ENCODE data around the gene CAPZB.

The CAPZB gene

DNA sequence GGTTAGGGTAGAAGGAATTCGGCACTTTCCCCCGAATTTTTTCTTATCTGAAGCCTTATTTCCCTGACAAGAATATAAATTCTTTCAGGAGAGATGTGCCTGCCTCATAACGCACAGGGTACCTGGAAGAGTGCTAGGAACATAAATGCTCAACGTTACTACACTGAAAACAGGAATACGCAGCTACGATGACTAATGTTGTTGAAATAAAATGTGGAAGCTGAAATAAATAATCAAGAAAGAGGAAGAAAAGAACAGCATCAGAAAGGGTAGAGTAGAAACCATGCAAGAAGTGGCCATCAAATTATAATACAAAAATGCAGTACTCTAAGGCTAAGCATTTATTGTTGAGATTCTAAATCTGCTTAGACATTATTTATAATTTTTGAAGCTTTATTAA lies 139.3 kb downstream of the CAPZB start:
- no peak for DNase-seq (ENCODE audit: low read depth)
- TF ChIP-seq CTCF (IDR thresholded peaks at IDR 0.05; ENCODE audit: low read length, missing control alignments): no peak
- no peak overlapping the region for H3K4me3 ChIP-seq (replicated peaks; ENCODE audit: low read depth, low read length)

DNA sequence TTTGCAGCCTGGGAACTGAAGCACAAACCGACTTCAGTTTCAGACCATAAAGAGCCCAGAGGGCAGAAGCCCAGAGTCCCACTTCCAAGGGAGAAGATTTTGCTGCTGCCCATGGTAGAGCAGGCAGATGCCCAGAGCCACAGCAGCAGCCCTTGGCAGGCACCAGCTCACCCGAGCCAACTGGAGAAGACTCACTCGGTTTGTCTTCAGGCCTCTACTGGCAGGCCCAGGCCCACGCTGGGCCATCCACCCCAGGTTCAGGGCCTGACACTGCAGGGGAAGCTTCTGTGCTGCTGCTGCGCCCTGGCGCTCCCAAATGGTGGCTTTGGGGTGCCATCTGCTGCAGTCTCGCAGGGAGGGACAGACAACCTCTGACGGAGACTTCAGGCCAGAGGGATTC lies 139.9 kb downstream of the CAPZB start:
- no peak overlapping the region for H3K4me3 ChIP-seq (replicated peaks; ENCODE audit: low read depth, low read length)
- TF ChIP-seq CTCF (IDR thresholded peaks at IDR 0.05; ENCODE audit: low read length, missing control alignments): no peak

DNA sequence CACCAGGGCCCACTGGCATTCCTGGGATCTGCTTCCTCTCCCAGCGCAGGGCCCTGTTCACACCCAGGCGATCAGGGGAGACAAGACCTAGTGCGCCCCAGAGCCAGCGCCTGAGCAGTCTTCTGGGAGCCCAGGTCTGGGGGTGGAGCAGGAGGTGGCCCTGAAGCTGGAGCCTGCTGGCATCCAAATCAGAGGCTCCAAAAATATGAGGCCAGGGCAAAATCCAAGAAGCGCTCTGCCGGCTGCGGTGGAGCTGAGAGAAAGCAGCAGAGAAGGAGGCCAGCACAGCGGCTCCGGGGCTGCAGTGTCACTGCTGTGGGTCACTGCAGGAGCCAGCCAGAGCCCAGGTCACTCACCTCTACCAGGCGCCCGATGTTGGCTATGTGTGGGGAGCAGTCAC lies 140.5 kb downstream of the CAPZB start:
- no peak for DNase-seq (ENCODE audit: low read depth)
- TF ChIP-seq CTCF (IDR thresholded peaks at IDR 0.05; ENCODE audit: low read length, missing control alignments): no peak
- no peak overlapping the region for H3K4me3 ChIP-seq (replicated peaks; ENCODE audit: low read depth, low read length)

More for the DNA sequence above, 139.9 kb downstream of the CAPZB start:
- DNase-seq (ENCODE audit: low read depth): no peak

GRCh38 chr1:19344372-19344810 lies 140.9 kb downstream of the CAPZB start:
- peak; percentile 78 for TF ChIP-seq CTCF (IDR thresholded peaks at IDR 0.05; ENCODE audit: low read length, missing control alignments)
- H3K4me3 ChIP-seq (replicated peaks; ENCODE audit: low read depth, low read length): no peak overlapping the region
- DNase-seq (ENCODE audit: low read depth): peak; percentile 45

DNA sequence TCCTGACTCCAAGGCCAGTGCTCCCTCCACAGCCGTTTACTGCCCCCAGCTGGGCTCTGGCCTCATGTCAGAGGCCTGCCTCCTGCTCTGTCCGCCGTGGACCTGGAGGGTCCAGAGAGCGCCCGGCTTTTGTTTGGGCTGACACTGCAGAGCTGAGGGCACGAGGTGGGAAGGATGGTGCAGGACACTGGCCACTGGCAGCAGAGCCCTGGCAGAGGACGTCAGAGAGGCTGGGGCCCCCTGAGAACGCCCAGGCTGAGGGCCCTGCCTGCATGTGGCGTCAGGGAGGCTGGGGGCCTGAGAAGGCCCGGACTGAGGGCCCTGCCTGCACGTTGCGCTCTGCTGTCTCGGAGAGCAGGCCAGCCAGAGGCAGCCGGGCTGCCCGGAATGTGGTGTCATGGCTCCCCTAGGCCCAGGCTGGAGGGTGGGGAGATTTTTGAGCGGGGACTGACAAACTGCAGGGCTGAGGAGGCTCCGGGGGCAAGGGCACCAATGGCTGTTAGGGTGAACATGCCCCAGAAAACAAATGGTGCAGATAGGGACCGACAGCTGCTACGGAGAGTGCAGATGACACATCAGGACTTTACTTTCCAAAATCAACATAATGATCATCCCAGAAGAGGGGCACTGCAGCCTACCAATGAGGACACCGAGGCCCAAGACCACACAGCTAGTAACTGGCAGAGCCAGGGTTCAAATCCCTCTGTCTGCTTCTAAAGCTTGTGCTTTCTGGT lies 141.6 kb downstream of the CAPZB start:
- TF ChIP-seq CTCF (IDR thresholded peaks at IDR 0.05; ENCODE audit: low read length, missing control alignments): no peak
- no peak for DNase-seq (ENCODE audit: low read depth)
- H3K4me3 ChIP-seq (replicated peaks; ENCODE audit: low read depth, low read length): no peak overlapping the region

DNA sequence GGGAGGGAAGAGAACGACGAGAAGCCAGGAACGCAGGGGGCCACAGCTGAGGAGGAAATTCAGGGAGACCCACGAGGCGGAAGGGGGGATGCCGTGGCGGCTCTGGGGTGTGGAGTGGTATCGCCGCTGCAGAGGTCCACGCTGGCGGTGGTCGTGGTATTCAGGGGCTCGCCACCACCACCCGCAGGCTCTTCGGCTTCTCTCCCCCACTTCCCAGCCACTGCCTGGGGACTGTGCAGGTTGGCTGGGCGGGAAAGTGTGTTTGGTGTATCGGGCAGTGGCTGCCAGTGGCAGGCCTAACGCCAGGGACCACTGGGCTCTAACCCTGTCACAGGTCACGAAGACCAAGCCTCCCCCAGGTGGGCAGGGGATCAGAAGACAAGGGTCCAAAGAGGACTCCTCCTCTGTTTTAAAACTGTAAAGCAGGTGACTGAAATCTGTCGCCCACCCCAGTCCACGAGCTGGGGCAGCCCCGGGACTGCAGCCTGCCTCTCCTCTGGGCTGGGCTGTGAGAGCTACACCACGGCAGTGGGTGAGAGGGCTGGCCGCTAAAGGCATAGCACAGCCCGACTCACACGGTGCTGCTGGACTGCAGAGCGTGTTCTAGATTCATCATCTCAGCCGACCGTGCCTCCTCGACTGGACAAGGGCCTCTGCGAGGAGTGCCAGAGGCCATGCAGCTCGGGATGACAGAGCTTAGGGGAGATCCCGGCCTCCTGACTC lies 142.3 kb downstream of the CAPZB start:
- no peak for TF ChIP-seq CTCF (IDR thresholded peaks at IDR 0.05; ENCODE audit: low read length, missing control alignments)
- no peak for DNase-seq (ENCODE audit: low read depth)
- H3K4me3 ChIP-seq (replicated peaks; ENCODE audit: low read depth, low read length): no peak overlapping the region

Measured in fibroblast of pulmonary artery (primary cell).